GM21717 (cell line): ENCODE measurements around the gene ANO8.
"Not testable (repeated sequence)": the region's sequence is repeated elsewhere in the genome, so short reads cannot be mapped to it uniquely, and the experiment has no call there.

Experiments used
- ATAC-seq: cut with Tn5 transposase; IDR thresholded peaks from one replicate; pipeline ENCODE4 v1.9.1; 2021; ENCODE audit warnings: mild to moderate bottlenecking, moderate library complexity; ENCODE audit not compliant: unreplicated experiment

The ANO8 gene, protein sequence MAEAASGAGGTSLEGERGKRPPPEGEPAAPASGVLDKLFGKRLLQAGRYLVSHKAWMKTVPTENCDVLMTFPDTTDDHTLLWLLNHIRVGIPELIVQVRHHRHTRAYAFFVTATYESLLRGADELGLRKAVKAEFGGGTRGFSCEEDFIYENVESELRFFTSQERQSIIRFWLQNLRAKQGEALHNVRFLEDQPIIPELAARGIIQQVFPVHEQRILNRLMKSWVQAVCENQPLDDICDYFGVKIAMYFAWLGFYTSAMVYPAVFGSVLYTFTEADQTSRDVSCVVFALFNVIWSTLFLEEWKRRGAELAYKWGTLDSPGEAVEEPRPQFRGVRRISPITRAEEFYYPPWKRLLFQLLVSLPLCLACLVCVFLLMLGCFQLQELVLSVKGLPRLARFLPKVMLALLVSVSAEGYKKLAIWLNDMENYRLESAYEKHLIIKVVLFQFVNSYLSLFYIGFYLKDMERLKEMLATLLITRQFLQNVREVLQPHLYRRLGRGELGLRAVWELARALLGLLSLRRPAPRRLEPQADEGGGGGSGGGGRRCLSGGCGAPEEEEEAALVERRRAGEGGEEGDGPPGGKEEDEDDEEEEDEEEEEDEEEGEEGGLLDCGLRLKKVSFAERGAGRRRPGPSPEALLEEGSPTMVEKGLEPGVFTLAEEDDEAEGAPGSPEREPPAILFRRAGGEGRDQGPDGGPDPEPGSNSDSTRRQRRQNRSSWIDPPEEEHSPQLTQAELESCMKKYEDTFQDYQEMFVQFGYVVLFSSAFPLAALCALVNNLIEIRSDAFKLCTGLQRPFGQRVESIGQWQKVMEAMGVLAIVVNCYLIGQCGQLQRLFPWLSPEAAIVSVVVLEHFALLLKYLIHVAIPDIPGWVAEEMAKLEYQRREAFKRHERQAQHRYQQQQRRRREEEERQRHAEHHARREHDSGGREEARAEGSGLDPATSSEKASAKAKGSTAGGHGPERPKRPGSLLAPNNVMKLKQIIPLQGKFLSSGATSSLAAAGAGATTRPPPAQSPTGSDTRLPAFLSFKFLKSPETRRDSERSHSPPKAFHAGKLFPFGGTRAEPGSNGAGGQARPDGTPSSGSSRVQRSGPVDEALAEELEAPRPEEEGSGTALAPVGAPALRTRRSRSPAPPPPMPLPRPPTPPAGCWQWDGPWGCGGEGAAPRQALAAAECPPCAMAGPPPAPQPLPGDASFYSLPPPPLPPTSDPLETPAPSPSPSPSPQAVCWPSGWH

DNA sequence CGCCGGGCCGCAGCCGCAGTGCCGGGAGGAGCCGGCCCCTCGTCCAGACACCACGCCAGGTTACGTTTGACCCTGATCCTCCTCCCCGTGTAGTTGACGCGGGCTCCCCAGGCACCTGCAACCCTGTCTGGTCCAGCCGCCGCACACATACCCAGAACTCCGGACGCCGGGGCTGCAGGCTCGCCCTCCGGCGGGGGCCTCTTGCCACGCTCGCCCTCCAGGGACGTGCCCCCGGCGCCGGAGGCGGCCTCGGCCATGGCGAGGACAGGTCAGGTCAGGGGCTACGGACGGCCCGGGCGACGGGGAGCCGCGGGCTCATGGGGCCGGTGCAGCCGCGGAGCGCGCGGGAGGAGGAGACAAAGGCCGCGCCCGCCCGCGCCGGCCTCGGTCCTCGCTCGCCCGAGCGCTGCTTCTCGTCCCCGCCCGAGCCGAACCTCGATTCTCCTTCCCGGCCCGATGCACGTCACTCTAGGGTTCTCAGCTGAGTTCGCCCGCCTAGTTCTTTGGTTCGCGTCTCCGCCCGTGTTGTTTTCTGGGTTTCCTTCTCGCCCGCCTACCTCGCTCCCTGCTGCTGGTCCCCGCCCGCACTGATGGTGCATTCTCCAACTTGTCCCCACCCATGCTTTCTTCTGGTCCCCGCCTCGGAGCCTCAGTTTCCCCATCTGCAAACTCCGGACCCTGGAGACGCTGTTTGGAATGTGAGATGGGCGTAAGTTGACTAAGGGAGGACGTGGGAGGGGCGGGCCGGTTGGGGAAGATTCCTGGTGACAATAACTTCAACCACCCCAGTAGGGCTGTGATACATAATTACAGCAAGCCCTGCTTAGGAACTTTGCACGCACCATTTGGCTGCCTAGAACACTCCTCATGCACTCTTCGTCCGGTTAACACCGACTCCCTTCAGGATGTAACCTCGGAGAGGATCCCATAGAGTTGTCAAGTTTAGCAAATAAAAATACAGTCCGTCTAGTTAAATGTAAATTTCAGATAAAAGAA is at the start of gene ANO8:
TSS of gene ANO8 (minus strand) at position 442 of the 996 bp plus-strand sequence. CDS start at position 257, 185 bp downstream.
- no peak for ATAC-seq

DNA sequence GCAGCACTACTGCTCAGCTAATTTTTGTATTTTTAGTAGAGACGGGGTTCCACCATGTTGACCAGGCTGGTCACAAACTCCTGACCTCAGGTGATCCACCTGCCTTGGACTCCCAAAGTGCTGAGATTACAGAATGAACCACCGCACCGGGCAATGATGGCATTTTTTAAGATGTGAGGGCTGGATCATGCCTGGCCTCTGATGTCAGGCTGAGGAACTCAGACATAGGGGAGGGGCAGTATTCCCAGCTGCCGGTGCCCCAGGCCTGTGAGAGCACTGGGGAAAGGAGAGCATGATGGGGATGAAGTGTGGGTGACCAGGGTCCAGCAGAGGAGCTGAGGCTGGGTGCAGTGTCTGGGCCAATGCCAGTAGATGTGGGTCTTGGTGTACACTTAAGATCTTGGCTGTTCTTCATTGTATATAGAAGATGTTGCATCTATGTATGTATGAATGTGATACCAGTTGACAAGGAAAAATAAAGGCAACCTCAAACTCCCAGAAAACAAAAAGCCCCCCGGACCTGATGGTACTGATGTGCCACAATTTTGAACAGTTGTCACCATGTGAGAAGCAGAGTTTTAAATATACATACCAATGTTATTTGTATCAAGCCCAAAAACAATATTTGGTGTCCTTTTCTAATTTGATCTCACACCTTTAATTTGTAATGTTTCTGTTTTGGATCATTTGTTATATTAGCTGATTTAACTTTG is 45.9 kb upstream of the ANO8 start:
- ATAC-seq: no peak

- no peak for ATAC-seq
These were observed 44.6 kb upstream of the ANO8 start for GRCh38 chr19:17379221-17379631.

- ATAC-seq: no peak
These were observed 43.6 kb upstream of the ANO8 start for GRCh38 chr19:17378271-17378670.

GRCh38 chr19:17376935-17377600 is 42.4 kb upstream of the ANO8 start, which contains the start of gene PLVAP:
PLVAP (minus strand) TSS chr19:17377342; CDS start chr19:17377288, 54 bp downstream.
- no peak for ATAC-seq

DNA sequence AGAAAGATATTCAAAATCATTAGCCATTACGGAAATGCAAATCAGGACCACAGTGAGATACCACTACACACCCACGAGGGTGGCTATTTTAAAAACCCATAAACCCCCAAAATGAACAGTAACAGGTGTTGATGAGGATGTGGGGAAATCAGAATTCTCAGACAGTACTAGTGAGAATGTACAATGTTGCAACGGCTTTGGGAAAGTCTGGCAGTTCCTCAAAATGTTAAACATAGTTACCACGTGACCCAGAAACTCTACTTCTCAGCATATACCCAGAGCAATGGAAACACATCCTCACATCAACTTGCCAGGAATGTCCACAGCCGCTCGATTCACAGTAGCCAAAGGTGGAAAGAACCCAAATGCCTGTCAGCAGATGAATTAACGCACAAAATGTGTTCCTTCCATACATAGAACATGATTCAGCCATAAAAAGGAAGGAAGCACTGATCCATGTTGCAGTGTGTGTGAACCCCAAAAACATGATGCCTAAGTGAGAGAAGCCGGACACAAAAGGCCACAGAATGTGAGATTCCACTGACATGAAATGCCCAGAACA is 35.5 kb upstream of the ANO8 start:
- peak; percentile 71 for ATAC-seq

DNA sequence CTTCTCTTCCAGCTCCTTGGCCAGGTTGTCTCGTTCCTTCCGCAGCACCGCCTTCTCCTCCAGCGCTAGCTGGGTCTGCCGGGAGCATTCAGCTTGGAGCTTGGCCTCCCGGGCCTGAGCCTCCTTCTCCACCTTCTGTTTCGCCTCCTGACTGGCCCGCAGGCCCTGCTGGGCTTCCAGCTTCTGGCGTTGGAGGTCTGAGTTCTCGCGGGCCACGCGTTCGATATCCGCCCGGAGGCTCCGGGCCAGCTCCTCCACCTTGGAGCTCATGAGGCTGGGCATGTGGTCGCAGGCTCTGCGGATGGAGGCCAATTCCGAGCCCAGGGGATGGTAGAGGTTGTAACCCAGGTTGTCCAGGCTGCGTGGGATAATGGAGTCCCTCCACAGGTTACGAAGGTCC is 30.7 kb upstream of the ANO8 start:
- no peak for ATAC-seq

GRCh38 chr19:17363852-17364605 is 29.4 kb upstream of the ANO8 start:
- ATAC-seq: not testable (repeated sequence)

DNA sequence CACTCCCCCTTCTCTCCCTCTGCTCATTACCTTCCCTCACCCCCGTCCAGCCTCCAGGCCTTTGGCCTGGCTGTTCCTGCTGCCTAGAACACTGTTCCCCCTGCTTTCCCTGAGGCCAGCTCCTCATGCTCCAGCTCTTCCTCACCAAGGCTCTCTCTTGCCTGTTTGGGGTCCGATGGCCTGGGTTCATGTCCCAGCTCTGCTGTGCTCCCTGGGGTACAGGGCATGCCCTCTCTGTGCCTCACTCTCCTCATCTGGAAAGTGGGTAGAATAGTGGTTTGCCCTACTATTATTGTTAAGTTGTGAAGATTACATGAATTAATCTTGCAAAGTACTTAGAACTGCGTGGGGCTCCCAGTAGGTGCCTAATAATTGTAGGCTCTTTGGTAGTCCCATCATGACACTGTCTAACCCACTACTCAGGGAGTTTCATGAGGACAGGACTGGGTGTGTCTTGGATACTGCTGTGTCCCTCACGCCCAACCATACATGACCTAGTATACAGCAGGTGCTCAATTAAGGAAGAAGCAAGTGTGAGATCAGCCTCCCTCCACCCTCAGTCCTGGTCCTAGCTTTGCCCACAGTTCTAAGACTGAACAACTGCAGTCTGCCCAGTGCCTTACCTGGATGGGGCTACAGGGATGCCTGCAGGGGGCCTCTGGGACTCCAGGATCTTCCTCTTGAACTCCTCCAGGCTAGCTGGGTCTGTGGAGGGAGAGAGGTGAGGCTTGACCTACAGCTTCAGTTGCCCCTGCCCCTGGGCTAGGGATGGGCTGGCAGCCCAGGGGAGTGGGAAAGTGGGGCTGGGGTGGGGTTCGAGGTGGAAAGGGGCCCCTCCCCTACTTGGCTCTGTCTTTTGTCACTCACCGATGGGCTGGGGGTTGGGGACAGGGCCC is 25.5 kb upstream of the ANO8 start:
- ATAC-seq: no peak

- no peak for ATAC-seq
These were observed 23.7 kb upstream of the ANO8 start for GRCh38 chr19:17358395-17358794.

GRCh38 chr19:17357724-17358123 is 23.1 kb upstream of the ANO8 start:
- no peak for ATAC-seq

DNA sequence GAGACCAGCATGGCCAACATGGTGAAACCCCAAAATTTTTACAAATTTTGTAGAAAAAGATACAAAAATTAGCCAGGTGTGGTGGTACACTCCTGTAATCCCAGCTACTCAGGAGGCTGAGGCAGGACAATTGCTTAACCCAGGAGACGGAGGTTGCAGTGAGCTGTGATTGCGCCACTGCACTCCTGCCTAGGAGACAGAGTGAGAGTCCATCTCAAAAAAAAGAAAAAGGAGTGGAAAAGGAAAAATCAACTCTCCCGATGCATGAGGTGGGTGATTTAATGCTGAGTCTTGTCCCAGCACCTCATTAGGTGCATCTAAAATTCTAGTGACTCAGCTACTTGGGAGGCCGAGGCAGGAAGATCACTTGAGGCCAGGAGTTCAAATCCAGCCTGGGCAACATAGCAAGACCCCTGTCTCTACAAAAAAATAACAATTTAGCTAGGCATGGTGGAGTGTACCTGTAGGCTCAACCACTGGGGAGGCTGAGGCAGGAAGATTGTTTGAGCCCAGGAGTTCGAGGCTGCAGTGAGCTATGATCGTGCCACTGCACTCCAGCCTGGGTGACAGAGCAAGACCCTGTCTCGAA is 22.5 kb upstream of the ANO8 start:
- no peak for ATAC-seq

GRCh38 chr19:17353386-17353785 is 18.7 kb upstream of the ANO8 start:
- no peak for ATAC-seq

DNA sequence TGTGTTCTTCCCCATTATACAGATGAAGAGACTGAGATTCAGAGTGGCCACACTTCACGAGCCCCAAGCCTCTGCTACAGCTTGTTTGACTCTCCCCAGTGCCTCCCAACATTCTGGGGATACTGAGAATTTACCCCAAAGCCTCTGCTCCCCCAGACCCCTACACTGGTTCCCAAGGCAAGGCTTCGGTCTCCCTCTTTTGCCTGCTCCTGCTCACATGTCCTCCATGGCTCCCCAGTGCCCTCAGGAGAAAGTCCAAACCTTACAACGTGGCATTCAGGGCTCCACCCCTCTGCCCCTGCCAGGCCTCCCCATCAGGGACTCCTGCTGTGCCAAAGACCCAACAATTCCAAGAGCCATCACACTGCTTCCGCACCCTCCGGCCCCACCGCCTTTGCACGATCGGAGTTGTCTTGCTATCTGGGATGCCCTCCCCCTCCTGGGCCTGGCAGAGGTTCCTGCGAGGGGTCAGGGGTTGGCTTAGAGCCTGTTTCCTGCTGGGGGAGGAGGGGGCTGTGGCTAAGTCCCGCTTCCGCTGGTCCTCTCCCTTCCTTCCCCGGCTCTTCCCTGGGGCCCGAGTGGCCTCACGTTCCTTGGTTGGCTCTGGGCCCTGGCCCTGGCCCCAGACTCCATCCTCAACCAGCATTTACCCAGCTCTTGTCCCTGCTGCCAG is 18.1 kb upstream of the ANO8 start:
- ATAC-seq: no peak

- ATAC-seq: no peak
These were observed 17.3 kb upstream of the ANO8 start for GRCh38 chr19:17351815-17352435.
